Superior temporal gyrus (tissue), 1 donor: ENCODE data around the gene GNG5.
"Not testable (repeated sequence)": the region's sequence is repeated elsewhere in the genome, so short reads cannot be mapped to it uniquely, and the experiment has no call there.

Experiments
- DNase-seq: peaks from one replicate; pipeline ENCODE4 v3.0.0-alpha.2; 2016; ENCODE audit errors: extremely low spot score

Gene GNG5

GRCh38 chr1:84489766-84490165 lies 16.6 kb downstream of the GNG5 start:
- DNase-seq, result no peak

DNA sequence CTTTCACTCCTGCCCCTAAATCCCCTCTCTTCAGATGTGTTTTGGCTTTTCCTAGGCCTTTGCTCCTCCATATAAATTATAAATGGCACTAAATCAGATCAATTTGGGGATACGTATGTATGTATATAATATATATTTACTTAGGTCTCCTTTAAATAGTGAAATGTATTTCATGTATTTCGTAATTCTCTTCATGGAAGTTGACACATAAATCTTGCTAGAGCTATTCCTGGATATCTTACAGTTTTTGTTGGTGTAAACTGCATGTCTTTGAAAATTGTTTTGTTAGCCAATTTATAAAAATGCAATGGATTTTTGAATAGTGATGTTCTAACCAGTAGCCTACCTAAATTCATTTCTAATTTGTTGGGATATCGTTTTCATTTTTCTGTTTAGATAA lies 18.3 kb downstream of the GNG5 start:
- no peak for DNase-seq

- no peak for DNase-seq
These were observed 25.1 kb downstream of the GNG5 start for GRCh38 chr1:84481317-84481716.

GRCh38 chr1:84480650-84481049 lies 25.7 kb downstream of the GNG5 start:
- DNase-seq, result no peak

DNA sequence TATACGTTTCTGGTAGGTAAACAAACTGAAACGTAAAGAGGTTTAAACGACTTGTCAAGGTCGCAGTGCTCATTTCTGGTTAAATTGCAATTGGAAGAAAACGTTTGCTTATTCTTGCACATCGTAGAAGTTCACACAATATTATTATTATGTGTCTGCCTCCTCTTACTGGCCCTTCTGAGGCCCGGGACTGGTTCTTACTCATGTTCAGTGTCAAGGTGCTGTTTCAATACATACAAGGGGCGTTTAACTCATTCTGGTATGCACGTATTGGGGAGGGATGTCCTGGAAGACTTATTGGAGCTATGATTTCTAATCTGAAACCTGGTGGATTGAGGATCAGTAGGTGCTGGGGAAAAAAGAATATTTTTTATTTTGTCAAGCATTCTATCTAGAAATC lies 26.4 kb downstream of the GNG5 start:
- DNase-seq, result no peak

- DNase-seq, result peak; percentile 88
These were observed 27.2 kb downstream of the GNG5 start, which contains the start of gene RPF1 for GRCh38 chr1:84478876-84479868. Gene RPF1 (plus strand): TSS chr1:84479266. CDS start chr1:84479282, 16 bp downstream.

- DNase-seq, result no peak
These were observed 30.2 kb downstream of the GNG5 start for GRCh38 chr1:84476225-84476624.

DNA sequence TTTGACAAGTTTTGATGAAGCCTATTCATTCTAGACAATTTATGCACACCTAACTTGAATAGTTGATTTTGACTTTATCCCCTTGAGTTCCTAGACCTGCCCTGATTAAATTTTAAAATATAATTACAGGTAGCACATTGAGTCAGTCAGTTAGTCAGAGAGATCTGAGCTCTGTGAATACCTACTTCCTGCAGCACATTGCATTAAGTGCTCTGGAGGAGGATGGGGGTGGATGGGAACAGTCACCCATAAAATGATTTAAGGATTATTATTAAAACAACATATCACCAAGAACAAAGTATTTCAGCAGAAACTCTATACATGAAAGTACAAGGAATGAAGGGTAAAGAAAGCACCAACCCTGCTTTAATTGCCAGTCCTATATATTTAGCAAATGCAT lies 39.1 kb downstream of the GNG5 start:
- no peak for DNase-seq

- DNase-seq, result no peak
These were observed 44.3 kb downstream of the GNG5 start for GRCh38 chr1:84462118-84462517.

DNA sequence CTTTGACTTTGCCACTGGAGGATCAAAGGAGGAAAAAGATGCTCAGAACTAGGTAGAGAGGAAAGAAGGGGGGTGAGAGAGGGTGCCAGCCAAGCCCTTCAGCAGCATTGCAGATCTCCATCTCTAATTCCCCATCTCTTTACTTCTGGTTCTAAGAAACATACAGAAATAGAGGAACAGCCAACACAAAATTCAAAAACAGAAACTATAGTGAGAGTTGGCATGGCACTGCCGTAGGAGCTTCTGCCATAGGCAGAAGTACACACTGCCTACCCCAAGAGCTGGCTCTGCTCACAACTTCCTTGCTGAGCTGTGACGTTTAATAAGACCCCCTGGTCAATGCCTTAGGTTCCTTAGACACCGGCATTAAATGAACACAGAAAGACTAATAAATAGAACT lies 53.9 kb downstream of the GNG5 start:
- no peak for DNase-seq

DNA sequence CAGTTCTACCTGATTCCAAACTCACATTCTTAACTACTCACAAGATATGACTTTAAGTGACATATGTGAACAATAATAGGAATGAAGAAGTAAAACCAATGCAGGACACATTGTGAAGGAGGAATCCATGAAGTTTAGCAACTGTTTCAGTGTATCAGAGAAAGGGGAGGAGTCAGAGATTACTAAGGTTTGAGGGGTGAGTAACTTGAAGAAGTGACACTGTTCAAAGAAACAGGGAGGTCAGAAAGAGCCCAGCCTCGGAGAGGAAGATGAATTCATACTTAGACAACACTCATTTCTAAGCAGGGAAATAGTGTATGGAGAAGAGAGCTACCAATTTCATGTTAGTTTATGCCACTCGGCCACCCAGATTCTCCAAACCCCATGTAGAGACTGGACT lies 55.5 kb downstream of the GNG5 start:
- DNase-seq, result no peak

GRCh38 chr1:84448704-84449103 lies 57.7 kb downstream of the GNG5 start:
- not testable (repeated sequence) for DNase-seq
